NCI-H2227 treated with DMSO at 0.1 percent for 48 hours (cell line): ENCODE results near the gene SERPINA5.

Experiments
- DNase-seq: peaks from one replicate; lab custom pipeline; 2025; lab: John Stamatoyannopoulos, UW

Gene SERPINA5

DNA sequence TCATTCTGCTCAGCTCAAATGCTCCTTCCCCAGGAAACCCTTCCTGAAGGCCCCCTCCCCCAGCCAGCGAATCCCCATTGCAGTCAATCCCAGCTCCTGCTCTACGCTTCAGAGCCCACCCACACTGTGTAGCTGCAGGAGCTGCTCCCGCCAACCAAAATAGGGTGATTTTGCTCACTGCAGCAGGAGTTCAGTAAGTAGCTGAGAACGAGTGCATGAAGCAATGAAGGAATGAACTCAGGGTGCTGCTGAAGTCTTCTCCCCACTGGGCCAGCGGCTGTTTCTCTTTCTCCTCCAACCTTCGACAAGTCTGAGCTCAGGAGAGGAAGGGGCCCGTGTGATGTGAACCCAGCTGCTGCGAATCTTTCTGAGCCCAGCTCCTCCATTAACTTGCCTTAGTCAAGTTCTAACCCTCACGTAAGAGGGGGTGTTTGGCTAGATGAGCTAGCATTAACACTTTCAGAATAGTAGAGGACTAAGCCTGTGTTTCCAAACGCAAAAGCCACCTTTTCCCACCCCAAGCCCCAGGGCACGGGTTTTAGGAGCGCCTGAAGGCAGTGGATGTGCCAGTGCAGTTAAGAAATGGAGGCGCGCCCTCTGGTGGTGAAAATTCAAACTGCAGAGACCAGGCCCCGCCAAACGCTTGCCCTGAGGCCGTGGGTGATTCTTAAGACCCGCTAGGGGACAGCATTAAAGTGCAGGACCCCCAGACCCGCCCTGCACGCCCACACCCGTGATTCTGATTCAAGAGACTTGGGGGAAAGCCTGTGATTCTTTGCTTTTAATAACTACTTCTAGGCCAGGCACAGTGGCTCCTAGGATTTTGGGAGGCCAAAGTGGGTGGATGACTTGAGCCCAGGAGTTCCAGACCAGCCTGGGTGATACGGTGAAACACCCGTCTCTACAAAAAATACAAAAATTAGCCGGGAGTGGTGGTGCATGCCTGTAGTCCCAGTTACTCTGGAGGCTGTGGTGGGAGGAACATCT lies 31.9 kb upstream of the SERPINA5 start:
- peak; percentile 17 for DNase-seq

- DNase-seq = no peak
Observed at GRCh38 chr14:94550041-94550440, 31.2 kb upstream of the SERPINA5 start.

- no peak for DNase-seq
Observed at GRCh38 chr14:94555991-94556390, 25.2 kb upstream of the SERPINA5 start.

DNA sequence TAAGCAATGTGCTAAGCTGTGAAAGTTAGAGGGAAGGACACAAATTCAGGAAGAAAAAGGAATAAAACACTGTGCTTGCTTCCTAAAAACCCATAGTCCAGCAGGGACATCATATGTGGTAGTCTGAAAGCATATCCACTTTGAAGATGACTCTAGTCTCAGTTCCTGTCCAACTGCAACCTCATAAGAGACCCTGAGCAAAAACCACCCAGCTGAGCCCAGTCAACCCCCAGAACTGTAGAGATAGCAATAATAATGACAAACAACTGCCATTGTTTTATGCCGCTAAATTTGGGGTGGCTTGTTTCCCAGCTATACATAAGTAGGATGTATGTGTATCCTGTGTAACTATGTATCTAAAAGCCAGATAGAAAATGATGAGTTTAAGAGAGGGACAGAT lies 23.9 kb upstream of the SERPINA5 start:
- DNase-seq = no peak

GRCh38 chr14:94558842-94559241 lies 22.4 kb upstream of the SERPINA5 start:
- no peak for DNase-seq

DNA sequence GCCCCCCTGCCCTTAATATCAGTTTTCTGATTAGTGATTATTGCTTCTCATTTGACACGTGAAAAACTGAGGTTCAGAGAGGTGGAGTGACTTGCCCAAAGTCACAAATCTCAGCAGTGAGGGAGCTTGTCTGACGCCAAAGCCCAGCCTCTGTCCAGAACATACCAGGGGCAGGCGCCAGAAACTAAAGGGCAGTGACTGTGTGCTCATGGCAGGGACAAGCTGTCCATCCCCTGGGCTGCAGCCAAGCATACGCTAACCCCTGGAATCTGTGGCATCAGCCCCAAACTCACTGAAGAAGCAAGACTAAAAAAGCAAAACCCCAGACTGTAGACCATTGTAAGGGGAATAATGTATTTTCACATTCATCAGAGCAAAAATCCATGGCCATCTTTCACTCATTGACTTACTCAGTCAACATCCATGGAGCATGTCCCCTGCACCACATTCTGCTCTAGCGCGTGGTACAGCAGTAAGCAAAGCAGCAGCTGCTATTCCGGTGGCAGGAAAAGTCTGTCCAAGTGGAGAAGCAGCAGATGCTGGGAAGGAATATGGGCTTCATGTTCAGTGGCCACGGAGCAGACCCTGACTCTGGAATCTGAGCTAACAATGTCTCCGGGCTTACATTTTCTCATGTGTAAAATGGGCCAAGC lies 21.5 kb upstream of the SERPINA5 start:
- DNase-seq = no peak

GRCh38 chr14:94560291-94560665 lies 20.9 kb upstream of the SERPINA5 start:
- no peak for DNase-seq

- DNase-seq = no peak
Observed at GRCh38 chr14:94560751-94561655, 20.2 kb upstream of the SERPINA5 start, which contains the start of gene SERPINA4. TSS of gene SERPINA4 (plus strand) at chr14:94561442. CDS start at chr14:94563483, 2,041 bp downstream.

DNA sequence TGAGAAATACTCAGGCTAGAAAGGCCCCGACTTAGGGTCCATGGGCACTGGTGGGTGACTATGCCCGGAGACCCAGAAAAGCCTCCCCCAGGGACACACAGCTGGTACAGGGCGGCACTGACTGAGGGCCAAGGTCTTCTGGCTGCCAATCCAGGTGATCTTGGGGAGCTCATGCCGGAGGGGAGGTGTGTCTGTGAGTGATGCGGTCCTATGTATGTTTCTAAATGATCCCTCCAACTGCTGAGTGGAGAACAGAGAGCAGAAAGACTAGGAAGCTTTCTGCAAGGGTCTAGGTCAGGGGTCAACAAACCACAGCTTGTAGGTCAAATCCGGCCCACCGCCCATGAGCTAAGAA lies 19.6 kb upstream of the SERPINA5 start:
- no peak for DNase-seq

DNA sequence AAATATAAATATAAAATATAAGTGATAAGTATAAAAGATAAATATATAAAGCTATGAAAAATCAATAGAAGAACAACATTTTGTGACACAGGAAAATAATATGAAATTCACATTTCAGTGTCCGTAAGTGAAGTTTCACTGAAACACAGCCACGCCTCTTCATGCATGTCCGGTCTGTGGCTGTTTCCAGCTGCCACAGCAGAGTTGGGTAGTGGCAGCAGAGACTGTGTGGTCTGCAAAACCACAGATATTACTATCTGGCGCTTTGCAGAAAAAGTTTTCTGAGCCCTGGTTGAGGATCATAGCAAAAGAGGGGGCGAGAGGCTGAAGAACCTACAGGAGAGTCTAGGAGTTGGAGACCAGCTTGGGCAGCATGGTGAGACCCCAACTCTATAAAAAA lies 19.2 kb upstream of the SERPINA5 start:
- DNase-seq = no peak

DNA sequence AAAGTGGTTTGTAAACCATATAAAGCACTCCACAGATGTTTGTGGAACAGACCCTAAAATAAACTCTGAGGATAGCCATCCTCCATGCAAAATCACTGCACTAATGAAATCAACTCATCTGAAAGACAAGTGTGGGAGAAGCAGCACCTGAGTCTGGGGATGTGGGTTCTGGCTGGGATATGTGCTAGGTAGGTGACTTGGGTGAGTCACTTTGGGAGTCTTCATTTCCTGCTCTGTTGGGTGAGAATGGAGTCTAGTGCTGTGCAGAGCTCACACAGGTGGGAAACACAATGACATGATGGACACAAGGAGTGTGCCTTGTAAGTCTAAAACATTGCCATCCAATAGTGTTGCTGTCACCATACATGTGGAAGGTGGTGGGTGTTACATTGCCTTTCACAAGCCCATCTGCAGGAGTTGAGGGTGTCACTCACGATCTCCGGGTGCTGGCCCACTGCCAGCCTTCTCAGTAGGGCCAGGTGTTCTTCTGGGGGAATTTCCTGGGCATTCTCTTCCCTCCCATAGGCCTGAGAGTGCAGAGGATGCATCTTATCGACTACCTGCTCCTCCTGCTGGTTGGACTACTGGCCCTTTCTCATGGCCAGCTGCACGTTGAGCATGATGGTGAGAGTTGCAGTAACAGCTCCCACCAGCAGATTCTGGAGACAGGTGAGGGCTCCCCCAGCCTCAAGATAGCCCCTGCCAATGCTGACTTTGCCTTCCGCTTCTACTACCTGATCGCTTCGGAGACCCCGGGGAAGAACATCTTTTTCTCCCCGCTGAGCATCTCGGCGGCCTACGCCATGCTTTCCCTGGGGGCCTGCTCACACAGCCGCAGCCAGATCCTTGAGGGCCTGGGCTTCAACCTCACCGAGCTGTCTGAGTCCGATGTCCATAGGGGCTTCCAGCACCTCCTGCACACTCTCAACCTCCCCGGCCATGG lies 18.0 kb upstream of the SERPINA5 start:
- DNase-seq = no peak

GRCh38 chr14:94564381-94564780 lies 16.8 kb upstream of the SERPINA5 start:
- no peak for DNase-seq

- DNase-seq = no peak
Observed at GRCh38 chr14:94568186-94568585, 13.0 kb upstream of the SERPINA5 start.

DNA sequence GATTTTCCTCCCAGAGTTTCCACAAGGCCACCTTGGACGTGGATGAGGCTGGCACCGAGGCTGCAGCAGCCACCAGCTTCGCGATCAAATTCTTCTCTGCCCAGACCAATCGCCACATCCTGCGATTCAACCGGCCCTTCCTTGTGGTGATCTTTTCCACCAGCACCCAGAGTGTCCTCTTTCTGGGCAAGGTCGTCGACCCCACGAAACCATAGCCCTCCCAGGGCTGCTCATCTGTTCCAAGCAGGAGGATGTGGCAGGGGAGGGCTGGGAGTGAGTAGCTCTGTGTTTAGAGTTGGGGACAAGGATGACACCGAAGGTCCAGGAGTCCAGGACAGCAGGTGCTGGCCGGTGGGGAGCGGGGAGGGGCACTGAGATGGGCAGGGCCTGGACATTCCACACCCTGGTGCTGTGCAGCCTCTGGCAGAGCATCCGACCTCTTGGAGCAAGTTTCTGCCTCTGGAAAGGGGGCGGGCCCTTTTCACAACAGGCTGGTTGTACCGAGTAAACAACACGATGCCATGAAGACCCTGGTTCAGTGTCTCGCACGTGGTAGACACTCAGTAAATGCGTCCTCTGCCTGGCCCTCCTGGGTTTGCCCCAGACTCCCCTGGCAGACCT lies 11.7 kb upstream of the SERPINA5 start:
- no peak for DNase-seq

DNA sequence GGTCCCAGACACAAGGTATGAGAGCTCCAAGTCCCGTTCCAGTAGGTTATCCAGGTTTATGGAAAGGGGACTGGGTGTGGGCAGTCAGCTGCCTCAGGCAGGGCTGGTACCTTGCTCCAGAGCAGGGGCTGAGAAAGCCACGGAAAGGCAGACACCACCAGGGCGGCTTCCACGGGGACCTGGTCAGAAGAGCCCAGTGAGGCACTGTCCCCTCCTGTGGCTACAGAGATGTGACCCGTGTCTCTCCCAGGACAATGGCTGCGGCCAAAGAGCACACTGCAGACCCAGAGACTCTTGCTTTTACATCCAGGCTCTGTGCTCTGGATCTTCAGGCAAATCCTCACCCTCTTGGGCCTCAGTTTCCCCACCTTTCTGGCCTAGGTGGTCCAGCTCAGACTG lies 11.2 kb upstream of the SERPINA5 start:
- no peak for DNase-seq

DNA sequence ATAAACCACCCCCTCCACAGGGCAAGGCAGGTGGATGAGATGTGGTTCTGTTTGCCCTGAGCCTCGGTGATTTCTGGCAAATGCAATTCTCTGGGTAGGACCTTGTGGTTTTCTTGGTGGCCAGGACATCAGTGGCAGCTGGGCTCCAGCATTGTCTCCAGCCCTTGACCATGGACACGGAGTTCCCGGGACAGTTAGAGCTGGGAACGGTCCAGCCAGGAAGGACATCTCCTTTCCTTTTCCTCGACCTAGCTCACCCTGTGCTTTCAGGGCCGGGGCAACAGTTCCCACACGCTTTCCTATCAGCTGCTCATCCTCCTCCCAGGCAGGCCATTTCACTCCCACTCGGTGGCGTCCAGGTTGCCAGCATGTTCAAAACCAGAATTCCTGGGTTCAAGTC lies 10.8 kb upstream of the SERPINA5 start:
- DNase-seq = no peak

DNA sequence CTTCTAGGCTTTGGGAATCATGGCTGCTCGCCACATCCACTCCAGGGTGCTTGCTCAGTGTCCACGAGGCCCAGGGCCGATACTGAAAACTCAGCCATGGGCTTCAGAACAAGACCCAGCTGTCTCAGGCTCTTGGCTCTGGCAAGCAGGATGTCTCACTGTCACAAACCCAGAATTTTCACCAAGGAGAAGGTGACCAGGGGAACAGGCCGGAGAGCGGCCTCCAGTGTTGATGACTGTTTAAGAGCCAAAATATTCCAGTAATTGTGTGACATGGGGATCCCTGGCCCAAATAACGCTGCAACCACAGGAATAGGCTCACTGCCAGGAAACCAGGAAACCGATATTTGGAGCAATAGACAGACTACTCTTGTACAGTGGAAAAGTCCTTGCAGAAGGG lies 9.8 kb upstream of the SERPINA5 start:
- no peak for DNase-seq

GRCh38 chr14:94571950-94572349 lies 9.3 kb upstream of the SERPINA5 start:
- DNase-seq = no peak

DNA sequence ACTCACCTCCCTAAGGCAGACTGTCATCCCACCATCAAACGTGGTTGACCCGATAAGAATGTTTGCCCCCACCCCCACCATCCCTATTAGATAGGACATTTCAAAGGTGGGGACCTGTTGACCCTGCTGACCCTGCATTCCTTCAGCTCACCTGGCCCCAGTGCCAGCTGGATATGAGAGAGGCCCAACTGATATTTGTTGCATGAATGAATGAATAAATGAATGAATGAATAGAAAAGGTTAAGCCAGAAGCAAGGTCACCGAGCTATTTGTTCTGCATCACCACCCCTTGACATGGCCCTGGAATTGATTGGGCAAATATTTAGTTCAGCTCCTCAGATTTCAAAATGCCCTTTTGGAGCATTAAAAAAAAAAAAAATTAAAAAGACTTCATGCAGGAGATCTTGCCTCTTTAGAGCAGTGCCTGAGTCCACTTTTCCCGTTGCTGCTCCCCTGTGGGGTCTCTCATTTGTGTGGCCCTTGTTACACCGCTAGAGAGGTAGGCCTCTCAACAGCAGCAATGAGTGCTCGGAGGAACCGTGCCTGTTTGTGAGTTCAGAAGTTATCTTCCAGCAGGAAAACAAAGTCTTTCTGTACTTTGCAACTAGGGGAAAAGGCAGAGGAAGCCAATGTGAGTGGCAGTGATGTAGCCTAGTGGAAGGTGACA lies 8.5 kb upstream of the SERPINA5 start:
- no peak for DNase-seq
